AG08395 (cell line): ENCODE data around the gene SLC5A2.
A peak's percentile ranks its signal among the peaks of the same experiment; 100 is the strongest.
"Not testable (repeated sequence)": the region's sequence is repeated elsewhere in the genome, so short reads cannot be mapped to it uniquely, and the experiment has no call there.

Experiments used
- DNase-seq: peaks from one replicate; pipeline ENCODE4 v3.0.0; 2012; ENCODE audit warnings: mixed read lengths, low spot score

Gene SLC5A2

DNA sequence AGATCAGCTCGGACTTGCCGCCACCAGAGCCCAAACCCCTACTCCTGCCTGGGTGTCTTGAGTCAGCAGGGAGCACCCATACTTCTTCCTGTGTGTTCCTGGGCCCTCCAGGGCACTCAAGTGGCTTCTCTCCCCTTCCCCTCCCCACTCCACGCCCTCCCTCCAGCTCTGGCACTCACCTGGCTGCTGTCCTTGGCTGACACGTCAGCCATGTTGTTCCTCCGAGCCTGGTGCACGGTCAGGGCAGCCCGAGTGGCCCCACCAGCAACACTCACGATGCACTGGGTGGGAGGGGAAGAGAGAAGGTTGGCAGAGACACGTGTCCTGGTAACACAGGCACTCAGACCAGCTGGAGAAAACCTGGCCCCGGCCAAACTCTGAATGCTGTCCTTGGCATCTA lies 13.7 kb downstream of the SLC5A2 start:
- DNase-seq = no peak

DNA sequence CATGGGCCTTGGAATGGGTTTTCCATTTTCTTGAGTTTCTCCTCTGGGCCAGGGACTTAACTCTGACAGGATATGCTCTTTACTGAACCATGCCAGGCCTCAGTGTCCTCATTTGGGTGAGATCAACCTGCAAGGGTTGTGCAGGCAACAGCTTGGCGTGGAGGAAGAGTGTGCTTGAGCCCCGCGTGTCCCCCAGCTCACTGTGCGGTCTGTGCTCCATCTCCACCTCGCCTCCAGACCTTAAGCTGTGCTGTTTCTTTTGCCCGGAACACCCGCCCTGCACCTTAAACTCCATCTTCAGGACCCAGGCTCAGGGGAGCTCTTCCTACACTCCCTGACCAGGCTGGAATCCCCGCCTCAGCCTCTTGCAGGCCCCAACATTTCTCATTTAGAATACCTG lies 15.6 kb downstream of the SLC5A2 start:
- DNase-seq = no peak

DNA sequence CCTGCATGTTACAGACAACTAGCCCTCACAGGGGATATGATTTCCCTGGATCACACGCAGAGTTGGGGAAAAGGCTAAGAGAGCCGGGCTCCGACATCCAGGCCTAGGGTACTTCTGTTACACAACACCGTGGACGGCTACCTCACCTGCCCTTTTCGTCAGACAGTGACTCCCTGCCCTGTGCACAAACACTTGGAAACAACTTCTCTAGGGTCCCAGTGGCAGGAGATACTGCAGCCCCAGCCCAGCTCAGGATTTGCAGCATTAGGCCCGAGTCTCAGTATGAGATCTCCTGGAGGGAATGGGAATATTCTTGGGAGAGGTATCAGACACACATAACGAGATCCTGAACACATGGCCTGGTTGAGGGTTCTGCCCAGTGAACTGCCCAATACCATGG lies 17.0 kb downstream of the SLC5A2 start:
- DNase-seq = no peak

DNA sequence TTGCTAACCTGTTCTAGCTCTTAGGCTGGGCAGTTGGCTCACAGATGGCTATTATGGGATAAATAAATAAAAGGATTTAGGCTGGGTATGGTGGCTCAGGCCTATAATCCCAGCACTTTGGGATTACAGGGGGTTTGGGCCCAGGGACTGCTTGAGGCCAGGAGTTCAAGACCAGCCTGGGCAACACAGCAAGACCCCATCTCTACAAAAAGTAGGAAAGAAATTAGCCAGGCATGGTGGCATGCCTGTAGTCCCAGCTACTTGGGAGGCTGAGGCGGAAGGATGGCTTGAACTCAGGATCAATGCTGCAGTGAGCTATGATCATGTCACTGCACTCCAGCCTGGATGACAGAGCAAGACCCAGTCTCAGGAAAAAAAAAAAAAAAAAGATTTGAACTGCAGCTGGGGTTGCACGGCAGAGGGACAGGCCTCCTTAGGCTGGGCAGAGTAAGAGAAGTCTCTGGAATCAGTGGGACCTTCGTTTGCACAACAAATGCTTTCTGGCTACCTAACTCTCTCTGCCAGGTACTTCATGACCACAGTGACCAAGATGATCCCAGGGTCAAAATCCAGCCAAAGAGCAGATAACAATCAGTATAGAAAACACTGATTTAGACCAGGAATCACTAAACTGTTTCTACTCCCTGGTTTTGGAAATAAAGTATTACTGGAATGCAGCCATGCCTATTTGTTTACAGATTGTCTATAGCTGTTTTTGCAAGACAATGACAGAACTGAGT lies 18.5 kb downstream of the SLC5A2 start:
- DNase-seq = no peak

DNA sequence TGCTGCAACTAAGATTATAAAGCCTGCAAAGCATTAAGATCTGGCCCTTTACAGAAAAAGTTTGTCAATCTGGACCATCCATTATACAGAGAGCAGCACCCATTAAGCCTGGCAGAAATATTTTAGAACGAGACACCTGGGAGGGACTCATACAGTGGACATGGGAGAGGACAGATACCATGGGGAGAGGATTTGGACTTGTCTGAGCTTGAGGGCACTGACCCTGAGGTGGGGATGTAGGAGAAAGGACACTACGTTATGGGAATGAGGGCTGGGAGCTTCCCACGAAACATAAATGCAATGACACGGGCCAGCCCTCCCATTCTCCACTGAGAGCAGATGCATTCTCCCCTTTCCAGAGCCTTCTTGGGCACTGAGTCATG lies 19.0 kb downstream of the SLC5A2 start:
- DNase-seq = no peak

GRCh38 chr16:31502981-31503380 lies 20.1 kb downstream of the SLC5A2 start:
- DNase-seq = peak; percentile 50

DNA sequence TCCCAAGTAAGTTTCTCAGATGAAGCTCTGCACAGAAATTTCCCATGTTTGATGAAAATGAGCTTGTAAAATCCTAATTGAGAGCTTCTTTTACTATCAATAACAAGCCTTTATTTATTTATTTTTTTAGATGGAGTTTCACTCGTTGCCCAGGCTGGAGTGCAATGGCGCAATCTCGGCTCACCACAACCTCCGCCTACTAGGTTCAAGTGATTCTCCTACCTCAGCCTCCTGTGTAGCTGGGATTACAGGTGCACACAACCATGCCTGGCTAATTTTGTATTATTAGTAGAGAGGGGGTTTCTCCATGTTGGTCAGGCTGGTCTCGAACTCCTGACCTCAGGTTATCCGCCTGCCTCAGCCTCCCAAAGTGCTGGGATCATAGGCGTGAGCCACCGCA lies 20.6 kb downstream of the SLC5A2 start:
- not testable (repeated sequence) for DNase-seq

- DNase-seq = no peak
Measured at GRCh38 chr16:31504159-31504558, 21.2 kb downstream of the SLC5A2 start.

DNA sequence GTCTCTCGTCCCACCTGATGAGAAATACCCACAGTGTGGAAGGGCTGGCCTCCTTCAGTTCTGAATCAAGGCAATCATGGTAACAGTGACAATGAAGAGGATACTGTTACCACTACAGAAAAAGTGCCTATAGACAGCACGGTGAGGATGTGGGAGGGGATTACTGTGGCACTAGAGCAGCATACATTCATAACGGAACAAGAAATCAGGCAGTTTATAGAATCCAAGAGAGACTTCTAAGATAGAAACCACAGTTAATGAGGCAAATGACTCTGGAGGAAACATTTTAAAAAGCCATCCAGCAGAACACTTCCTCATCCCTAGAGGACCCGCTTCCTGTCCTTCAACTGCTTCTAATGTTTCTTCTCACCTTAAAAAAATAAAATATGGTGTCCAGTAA lies 22.6 kb downstream of the SLC5A2 start:
- no peak for DNase-seq

DNA sequence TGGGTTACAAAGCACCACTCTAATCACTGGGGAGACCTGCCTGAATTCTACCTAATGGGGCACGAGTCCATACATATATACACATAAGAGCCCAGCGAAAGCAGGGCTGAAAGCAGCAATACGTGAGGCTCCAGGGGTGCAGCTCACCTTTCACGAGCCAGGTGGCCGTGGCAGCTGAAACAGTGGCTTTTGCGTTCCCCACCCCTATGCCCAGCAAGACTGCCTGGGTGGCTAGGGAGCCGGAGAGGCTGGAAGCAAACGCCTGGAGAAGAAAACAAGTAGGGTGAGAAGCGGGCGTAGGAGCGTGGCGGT lies 24.6 kb downstream of the SLC5A2 start:
- DNase-seq = no peak

DNA sequence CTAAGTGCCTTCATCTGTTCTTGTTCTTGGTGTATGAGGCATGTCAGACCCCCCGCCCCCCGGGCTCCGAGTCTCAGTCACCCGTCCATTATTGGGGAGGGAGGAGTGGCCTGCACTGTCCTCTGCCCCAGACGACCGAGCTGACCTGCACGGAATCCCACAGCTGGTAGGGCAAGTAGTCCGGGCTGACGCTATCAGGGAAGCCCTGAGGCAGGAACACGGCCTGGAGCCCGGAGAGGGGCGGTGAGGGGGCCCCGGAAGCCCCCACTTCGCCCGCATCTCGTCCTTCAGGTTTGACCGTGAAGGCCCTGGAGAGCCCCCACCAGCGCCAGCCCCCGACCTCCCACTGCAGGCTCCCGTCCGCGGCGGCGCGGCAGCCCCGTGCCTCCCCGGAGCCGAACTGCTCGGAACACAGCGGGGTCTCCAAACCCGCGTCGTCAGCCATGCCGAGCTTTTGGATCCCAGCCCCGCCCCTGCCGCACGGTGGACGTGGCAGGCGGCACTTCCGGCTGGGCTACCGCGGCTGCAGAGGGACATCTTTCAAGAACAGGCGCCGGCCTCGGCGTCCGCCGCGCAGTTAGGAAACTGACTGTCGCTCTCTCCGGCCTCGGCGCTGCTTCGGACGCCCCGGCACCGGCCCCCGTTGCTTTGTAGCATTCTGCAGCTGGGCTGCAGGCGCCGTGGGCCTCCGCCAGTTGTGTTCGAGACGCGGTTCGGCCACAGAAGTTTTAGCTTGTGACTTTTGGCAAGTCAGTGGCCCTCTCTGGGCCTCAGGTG lies 25.2 kb downstream of the SLC5A2 start, which contains the start of gene RUSF1:
RUSF1 (minus strand) TSS at position 463 of the 777 bp plus-strand sequence; CDS start at position 445, 18 bp downstream.
- peak; percentile 89 for DNase-seq

DNA sequence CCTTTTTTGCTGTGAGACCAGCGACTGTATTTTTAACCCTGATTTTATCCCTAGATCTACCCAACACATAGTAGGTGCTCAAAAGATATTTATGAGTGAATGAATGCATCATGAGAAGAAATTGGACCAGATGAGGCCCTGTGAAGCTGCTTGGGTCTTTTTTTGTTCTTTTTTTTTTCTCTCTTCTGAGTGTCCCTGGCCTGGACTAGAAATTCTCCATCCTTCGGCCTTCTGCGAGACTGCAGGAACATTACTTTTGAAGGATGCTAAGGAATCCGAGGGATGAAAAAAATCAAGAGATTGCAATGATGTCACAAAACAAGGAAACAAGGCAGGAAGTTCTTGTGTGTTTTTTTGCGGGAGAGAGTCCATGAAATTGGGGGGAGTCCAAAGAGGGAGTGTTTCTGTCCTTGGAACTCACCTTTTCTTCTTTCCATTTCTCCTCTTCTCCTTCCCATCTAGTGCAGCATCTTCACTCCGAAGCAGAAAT lies 25.8 kb downstream of the SLC5A2 start:
- DNase-seq = peak; percentile 37

DNA sequence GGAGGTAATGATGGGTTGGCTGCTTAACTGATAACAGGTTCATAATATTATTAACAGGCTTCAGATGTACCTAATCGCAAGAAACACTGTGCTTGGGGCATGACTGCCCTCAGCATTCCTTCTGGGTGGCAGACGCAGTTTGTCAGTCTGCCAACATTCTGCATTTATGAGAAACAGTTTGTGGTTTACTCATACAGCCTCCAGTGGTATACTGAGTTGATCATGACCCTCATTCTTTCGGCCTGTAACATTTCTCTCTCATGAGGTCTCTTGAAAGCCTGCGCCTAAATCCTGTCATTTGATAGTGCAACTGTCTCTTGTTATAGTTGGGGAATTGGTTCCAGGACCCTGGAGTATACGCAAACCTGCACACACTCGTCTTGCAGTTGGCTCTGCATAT lies 30.2 kb downstream of the SLC5A2 start:
- peak; percentile 63 for DNase-seq

- no peak for DNase-seq
Measured at GRCh38 chr16:31513884-31514283, 31.0 kb downstream of the SLC5A2 start.

DNA sequence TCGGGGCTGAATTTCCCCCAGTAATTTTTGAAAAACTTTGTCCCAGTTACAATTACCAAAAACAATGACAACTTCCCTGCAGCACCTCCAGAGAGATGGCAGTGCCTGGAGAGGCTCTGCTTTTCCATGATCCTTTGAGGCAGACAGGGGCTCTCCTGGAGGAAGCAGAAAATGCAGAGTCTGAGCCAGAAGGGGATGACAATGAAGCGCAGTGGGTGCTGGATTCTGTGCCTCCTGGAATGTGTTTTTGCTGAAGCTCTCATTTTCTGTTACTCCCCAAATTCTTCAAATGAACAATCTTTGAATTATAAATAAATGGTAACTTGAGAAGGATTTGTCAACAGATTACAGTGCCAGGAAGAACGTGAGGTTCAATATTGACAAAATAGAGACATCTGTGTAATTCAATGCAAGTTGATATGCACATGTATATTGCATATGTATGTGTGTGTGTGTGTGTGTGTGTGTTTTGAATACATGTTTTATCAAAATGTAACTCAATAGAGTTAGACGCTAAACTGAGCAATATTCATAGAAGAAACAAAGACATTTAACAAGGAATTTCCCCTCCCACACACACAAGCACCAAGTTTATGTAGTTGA lies 35.0 kb downstream of the SLC5A2 start:
- no peak for DNase-seq

- DNase-seq = no peak
Measured at GRCh38 chr16:31519759-31520431, 37.0 kb downstream of the SLC5A2 start.

GRCh38 chr16:31521368-31521767 lies 38.4 kb downstream of the SLC5A2 start:
- no peak for DNase-seq

DNA sequence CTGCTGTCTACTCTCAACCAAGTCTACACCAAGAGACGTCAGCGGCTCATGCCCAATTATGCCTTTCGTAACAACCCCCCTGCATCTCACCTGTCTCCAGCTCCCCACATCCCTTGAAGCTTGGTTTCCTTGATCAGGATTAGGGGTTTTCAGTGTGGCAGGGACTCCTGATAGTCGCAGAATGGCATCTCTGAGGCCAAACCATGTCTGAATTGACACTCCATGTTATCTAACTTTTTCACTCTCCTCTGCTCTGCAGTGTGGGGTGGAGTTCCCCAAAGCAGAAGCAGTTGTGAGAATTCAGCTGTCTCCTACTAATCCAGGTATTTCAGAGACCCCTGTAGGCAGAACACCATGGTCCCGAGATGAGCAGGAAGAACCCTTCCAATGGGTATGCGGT lies 39.1 kb downstream of the SLC5A2 start:
- DNase-seq = no peak

- DNase-seq = not testable (repeated sequence)
Measured at GRCh38 chr16:31523768-31524167, 40.8 kb downstream of the SLC5A2 start.

- DNase-seq = no peak
Measured at GRCh38 chr16:31525113-31525512, 42.2 kb downstream of the SLC5A2 start.

DNA sequence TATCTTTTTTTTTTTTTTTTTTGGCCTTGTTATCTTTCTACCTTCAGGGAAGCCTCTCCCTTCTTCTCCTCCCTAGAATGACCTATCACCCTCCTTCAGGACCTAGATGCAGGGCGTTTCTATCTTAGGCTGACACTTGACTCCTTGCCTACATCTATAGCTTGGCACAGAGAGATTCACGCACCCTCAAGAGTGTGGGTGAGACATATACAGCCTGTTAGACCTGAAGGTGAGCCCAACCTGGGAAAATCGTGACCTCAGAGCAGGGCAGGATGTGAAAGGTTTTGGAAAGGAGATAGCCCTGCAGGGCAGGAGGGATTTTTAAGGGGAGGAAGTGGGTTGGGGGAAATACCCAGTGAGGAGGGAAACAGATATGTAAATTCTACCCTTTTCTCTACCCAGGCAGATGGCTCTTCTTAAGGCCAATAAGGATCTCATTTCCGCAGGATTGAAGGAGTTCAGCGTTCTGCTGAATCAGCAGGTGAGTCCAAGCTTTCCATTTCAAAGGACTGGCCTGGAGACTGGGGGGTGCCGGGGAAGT lies 44.9 kb downstream of the SLC5A2 start, which contains the start of gene AHSP:
AHSP (plus strand) TSS at position 167 of the 541 bp plus-strand sequence; CDS start at position 407, 240 bp downstream.
- no peak for DNase-seq

- DNase-seq = no peak
Measured at GRCh38 chr16:31528523-31529107, 45.7 kb downstream of the SLC5A2 start.
